SK-N-SH (cell line): ENCODE measurements around the gene GMPR. TPM values are rescaled to one million over a fixed set of nuclear protein-coding genes. Genes with fewer than 3 reads are reported as not detected.

Experiments used
- CTCF ChIA-PET: fragments of 300-600, 350-600 bp; formaldehyde crosslinking; extraction: SDS; loops from one replicate; lab custom pipeline; 2021; lab: Yijun Ruan, JAX
- POLR2A ChIA-PET: fragments of 350-600 bp; sonication (Branson Sonifier 250); formaldehyde crosslinking; extraction: SDS; loops from one replicate; lab custom pipeline; 2020; ENCODE audit warnings: antibody characterized with exemption, inconsistent platforms; lab: Yijun Ruan, JAX
- DNase-seq: peaks from one replicate; pipeline ENCODE4 v3.0.0; 2012
- H2AFZ ChIP-seq: fragments of 200-600 bp; sonication (generic); 2 replicates; pipeline ENCODE4 v1.8.1; 2016; ENCODE audit warnings: antibody characterized with exemption, mild to moderate bottlenecking, low read depth
- H3F3A ChIP-seq: fragments of 200-600 bp; sonication (generic); replicated peaks from 2 replicates; pipeline ENCODE3; 2016; ENCODE audit warnings: antibody characterized with exemption, mild to moderate bottlenecking; ENCODE audit not compliant: insufficient read depth
- H3K27ac ChIP-seq, 2 experiments: fragments of 200-500 bp in 1 of 2; fragments of 200-600 bp in 1 of 2; sonication (Bioruptor generic) in 1 of 2; sonication (generic), shearing (Covaris generic) in 1 of 2; 2 replicates each; pipeline versions ENCODE4 v1.5.1 to v1.6.1; 2014 to 2016; ENCODE audit warnings: low read depth in 2 of 2, inconsistent platforms in 1 of 2, low read length in 1 of 2, mild to moderate bottlenecking in 1 of 2, mixed read lengths in 1 of 2
- H3K27me3 ChIP-seq: fragments of 200-600 bp; sonication (generic), shearing (Covaris generic); 2 replicates; pipeline ENCODE4 v1.6.1; 2016; ENCODE audit warnings: mixed run types; ENCODE audit not compliant: insufficient read depth
- H3K36me3 ChIP-seq, 2 experiments: fragments of 200-500 bp in 1 of 2; fragments of 200-600 bp in 1 of 2; sonication (Bioruptor generic) in 1 of 2; sonication (generic) in 1 of 2; replicated peaks in 1 of 2; 2 replicates each; pipeline versions ENCODE3 to v1.5.1; 2014 to 2016; ENCODE audit warnings: low read length in 1 of 2, mild to moderate bottlenecking in 1 of 2; ENCODE audit not compliant: insufficient read depth in 2 of 2, control insufficient read depth in 1 of 2
- H3K4me1 ChIP-seq, 2 experiments: fragments of 200-500 bp in 1 of 2; fragments of 200-600 bp in 1 of 2; sonication (Bioruptor generic) in 1 of 2; sonication (generic), shearing (Covaris generic) in 1 of 2; 2 replicates each; pipeline versions ENCODE4 v1.5.1 to v1.6.1; 2014 to 2016; ENCODE audit warnings: low read depth in 1 of 2, low read length in 1 of 2, mixed run types in 1 of 2; ENCODE audit not compliant: insufficient read depth in 2 of 2, control insufficient read depth in 1 of 2
- H3K4me2 ChIP-seq: fragments of 200-600 bp; sonication (generic), shearing (Covaris generic); 2 replicates; pipeline ENCODE4 v1.6.1; 2017; ENCODE audit warnings: mixed run types
- H3K4me3 ChIP-seq, 2 experiments: fragments of 200-500 bp in 1 of 2; fragments of 200-600 bp in 1 of 2; sonication (Bioruptor generic) in 1 of 2; sonication (generic), shearing (Covaris generic) in 1 of 2; 2 replicates each; pipeline versions ENCODE4 v1.5.1 to v1.8.1; 2014 to 2016; ENCODE audit warnings: low read depth in 2 of 2, inconsistent platforms in 1 of 2, low read length in 1 of 2, mild to moderate bottlenecking in 1 of 2, mixed read lengths in 1 of 2, moderate library complexity in 1 of 2
- H3K79me2 ChIP-seq: fragments of 200-600 bp; sonication (generic); 2 replicates; pipeline ENCODE4 v1.8.1; 2017; ENCODE audit warnings: mild to moderate bottlenecking; ENCODE audit not compliant: insufficient read depth
- H3K9ac ChIP-seq: fragments of 200-600 bp; sonication (generic); 2 replicates; pipeline ENCODE4 v1.6.1; 2017; ENCODE audit warnings: mixed run types
- H3K9me2 ChIP-seq: fragments of 200-600 bp; sonication (generic); 2 replicates; pipeline ENCODE4 v1.6.1; 2017; ENCODE audit warnings: mixed run types
- H3K9me3 ChIP-seq: fragments of 200-600 bp; sonication (generic); 2 replicates; pipeline ENCODE4 v1.6.1; 2017; ENCODE audit warnings: mixed run types, mild to moderate bottlenecking, moderate library complexity
- H4K20me1 ChIP-seq: fragments of 200-600 bp; sonication (generic); 2 replicates; pipeline ENCODE4 v1.6.1; 2017; ENCODE audit warnings: mild to moderate bottlenecking, mixed run types; ENCODE audit not compliant: insufficient read depth
- ELF1 ChIP-seq: IDR thresholded peaks from 2 replicates; pipeline ENCODE4 v1.4.0; 2012
- EP300 ChIP-seq, 2 experiments: IDR thresholded peaks; 2 replicates each; pipeline versions ENCODE4 v1.4.0 to v1.6.1; 2012; ENCODE audit warnings: borderline replicate concordance in 1 of 2, low read depth in 1 of 2, low read length in 1 of 2
- EZH2phosphoT487 ChIP-seq: fragments of 200-600 bp; sonication (generic); IDR thresholded peaks from 2 replicates; pipeline ENCODE4 v1.6.1; 2017; ENCODE audit warnings: low read depth, mixed run types, mild to moderate bottlenecking, antibody characterized with exemption, moderate library complexity, borderline replicate concordance
- FOXM1 ChIP-seq: IDR thresholded peaks from 2 replicates; pipeline ENCODE4 v1.4.0; 2012; ENCODE audit warnings: low read depth, mild to moderate bottlenecking
- GABPA ChIP-seq: IDR thresholded peaks from 2 replicates; pipeline ENCODE4 v1.4.0; 2012; ENCODE audit warnings: low read depth, mild to moderate bottlenecking
- GATA2 ChIP-seq: sonication (generic); formaldehyde crosslinking; IDR thresholded peaks from 2 replicates; pipeline ENCODE4 v1.5.0; 2020; ENCODE audit warnings: mild to moderate bottlenecking, missing genetic modification reagents
- JUND ChIP-seq: IDR thresholded peaks from 2 replicates; pipeline ENCODE4 v1.4.0; 2012
- MEF2A ChIP-seq: IDR thresholded peaks from 2 replicates; pipeline ENCODE4 v1.4.0; 2012; ENCODE audit warnings: low read depth, borderline replicate concordance
- MXI1 ChIP-seq: IDR thresholded peaks from 2 replicates; pipeline ENCODE4 v1.6.1; 2012; ENCODE audit warnings: mild to moderate bottlenecking, low read depth, low read length, improper control_type of control experiment
- NRF1 ChIP-seq: IDR thresholded peaks from 2 replicates; pipeline ENCODE4 v1.6.1; 2012; ENCODE audit warnings: low read depth, mild to moderate bottlenecking, low read length
- POLR2AphosphoS5 ChIP-seq: IDR thresholded peaks from 2 replicates; pipeline ENCODE4 v1.6.1; 2012; ENCODE audit warnings: low read depth, low read length
- RAD21 ChIP-seq: IDR thresholded peaks from 2 replicates; pipeline ENCODE4 v1.6.1; 2012; ENCODE audit warnings: mild to moderate bottlenecking, low read length
- RFX5 ChIP-seq: IDR thresholded peaks from 2 replicates; pipeline ENCODE4 v1.6.1; 2012; ENCODE audit warnings: mild to moderate bottlenecking, improper control_type of control experiment, low read length
- SIN3A ChIP-seq: IDR thresholded peaks from 2 replicates; pipeline ENCODE4 v1.6.1; 2012; ENCODE audit warnings: low read depth, mild to moderate bottlenecking, low read length, moderate library complexity, borderline replicate concordance
- TCF12 ChIP-seq: IDR thresholded peaks from 2 replicates; pipeline ENCODE4 v1.4.0; 2012
- YY1 ChIP-seq: IDR thresholded peaks from 2 replicates; pipeline ENCODE4 v1.4.0; 2012; ENCODE audit warnings: low read depth, mild to moderate bottlenecking
- WGBS: methylation state at CpG from one replicate; pipeline ENCODE4 v1.1.6; 2017; ENCODE audit warnings: low lambda C conversion rate; 5-methylcytosine and 5-hydroxymethylcytosine counted together
- polyA plus RNA-seq, 3 experiments: library from polyadenylated mRNA; depleted of rRNA; stranded (reverse); fragments of >200 nt; gene quantifications; 2 replicates each; pipeline ENCODE4 v1.2.3, GENCODE V29; 2012
- TF ChIP-seq, protein P1 (sequence below): fragments of 150-350 bp; IDR thresholded peaks from 2 replicates; pipeline ENCODE4 v1.6.1; 2017; ENCODE audit warnings: antibody characterized with exemption, low read length, low read depth, borderline replicate concordance
- TF ChIP-seq, protein P2 (sequence below): fragments of 150-350 bp; IDR thresholded peaks from 2 replicates; pipeline ENCODE4 v1.6.1; 2016; ENCODE audit warnings: mild to moderate bottlenecking, low read depth, low read length
- TF ChIP-seq, protein P3 (sequence below): IDR thresholded peaks from 2 replicates; pipeline ENCODE4 v1.4.0; 2012; ENCODE audit warnings: low read depth, borderline replicate concordance

GMPR gene
- polyA plus RNA-seq, 1 of the 3 experiments (the other 2 are of a cell fraction), result 21.0 TPM

DNA sequence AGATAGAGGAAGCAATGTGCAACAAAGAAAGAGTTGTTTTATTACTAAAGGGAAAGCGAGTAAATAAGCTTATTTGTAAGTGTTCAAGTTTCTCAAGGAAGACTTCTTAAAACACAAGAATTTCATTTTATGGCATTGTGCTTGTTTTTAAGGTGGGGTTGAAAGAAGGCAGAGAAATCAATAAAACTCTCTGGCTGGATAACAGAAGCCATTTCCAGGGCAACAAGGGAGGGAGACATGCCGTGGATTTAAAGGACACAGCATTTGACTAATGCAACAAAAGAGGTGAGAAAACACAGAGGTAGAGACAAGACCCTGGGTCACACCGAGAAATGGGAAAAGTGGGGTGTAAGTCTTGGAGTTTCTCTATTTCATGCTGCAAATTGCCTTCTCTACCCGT, 28.8 kb upstream of the GMPR start:
- Histone ChIP-seq H3K9me3 (no peaks in the 10 kb centered on the region), H2AFZ (no peak overlapping the region), H3F3A (peaks cover 3% of the 10 kb centered on the region), H3K27ac (no peak overlapping the region), H3K4me3 (no peak overlapping the region), H3K9me2 (no peaks in the 10 kb centered on the region), H3K4me1 (peaks cover 4 to 11% of the 10 kb centered on the region in 2 experiments; a peak in 3 of 4 replicates), H4K20me1 (no peaks in the 10 kb centered on the region), H3K27me3 (no peaks in the 10 kb centered on the region), H3K4me2 (no peak overlapping the region), H3K36me3 (no peaks in the 10 kb centered on the region), H3K79me2 (no peaks in the 10 kb centered on the region), H3K9ac (no peak overlapping the region)
- 68% methylated on average over 4 of the region's 4 CpGs for WGBS
- no peak for DNase-seq
- POLR2A ChIA-PET, result no interaction called here
- CTCF ChIA-PET, result interaction anchor here (1.4 to 19.3 kb wide), 3 partner anchors 24 to 518 kb away, joined by 3 to 226 read pairs (median 10); no protein-coding TSS in a partner anchor
- TF ChIP-seq FOXM1 (no peak), RFX5 (no peak), RAD21 (no peak), JUND (no peak), GABPA (no peak), MXI1 (no peak), TCF12 (no peak), SIN3A (no peak), NRF1 (no peak), YY1 (no peak), GATA2 (CRISPR knock-in tag) (no peak), EP300 (IDR thresholded peaks at IDR 0.05; ENCODE audit: borderline replicate concordance in 1 of 2, low read depth in 1 of 2, low read length in 1 of 2) (no peak), EZH2phosphoT487 (no peak)
- TF ChIP-seq, protein P1, sequence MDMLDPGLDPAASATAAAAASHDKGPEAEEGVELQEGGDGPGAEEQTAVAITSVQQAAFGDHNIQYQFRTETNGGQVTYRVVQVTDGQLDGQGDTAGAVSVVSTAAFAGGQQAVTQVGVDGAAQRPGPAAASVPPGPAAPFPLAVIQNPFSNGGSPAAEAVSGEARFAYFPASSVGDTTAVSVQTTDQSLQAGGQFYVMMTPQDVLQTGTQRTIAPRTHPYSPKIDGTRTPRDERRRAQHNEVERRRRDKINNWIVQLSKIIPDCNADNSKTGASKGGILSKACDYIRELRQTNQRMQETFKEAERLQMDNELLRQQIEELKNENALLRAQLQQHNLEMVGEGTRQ, result no peak
- TF ChIP-seq, protein P2, sequence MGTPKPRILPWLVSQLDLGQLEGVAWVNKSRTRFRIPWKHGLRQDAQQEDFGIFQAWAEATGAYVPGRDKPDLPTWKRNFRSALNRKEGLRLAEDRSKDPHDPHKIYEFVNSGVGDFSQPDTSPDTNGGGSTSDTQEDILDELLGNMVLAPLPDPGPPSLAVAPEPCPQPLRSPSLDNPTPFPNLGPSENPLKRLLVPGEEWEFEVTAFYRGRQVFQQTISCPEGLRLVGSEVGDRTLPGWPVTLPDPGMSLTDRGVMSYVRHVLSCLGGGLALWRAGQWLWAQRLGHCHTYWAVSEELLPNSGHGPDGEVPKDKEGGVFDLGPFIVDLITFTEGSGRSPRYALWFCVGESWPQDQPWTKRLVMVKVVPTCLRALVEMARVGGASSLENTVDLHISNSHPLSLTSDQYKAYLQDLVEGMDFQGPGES, result no peak
- TF ChIP-seq, protein P3, sequence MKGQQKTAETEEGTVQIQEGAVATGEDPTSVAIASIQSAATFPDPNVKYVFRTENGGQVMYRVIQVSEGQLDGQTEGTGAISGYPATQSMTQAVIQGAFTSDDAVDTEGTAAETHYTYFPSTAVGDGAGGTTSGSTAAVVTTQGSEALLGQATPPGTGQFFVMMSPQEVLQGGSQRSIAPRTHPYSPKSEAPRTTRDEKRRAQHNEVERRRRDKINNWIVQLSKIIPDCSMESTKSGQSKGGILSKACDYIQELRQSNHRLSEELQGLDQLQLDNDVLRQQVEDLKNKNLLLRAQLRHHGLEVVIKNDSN, result no peak

DNA sequence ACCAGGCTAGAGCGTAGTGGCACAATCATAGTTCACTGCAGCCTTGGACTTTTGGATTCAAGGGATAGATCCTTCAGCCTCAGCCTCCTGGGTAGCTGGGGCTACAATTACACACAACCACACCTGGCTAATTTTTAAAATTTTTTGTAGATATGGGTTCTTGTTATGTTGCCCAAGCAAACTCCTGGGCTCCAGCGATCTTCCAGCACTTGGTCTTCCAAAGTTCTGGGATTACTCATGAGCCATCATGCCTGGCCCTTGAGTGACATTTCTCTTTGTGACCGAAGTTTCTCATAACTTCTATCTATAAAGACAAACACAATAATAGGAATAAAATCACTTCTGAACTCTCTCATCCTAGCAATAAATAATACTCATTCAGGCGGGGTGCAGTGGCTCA, 26.1 kb upstream of the GMPR start:
- CTCF ChIA-PET, result interaction anchor here (1.7 kb wide), 1 partner anchor 521 kb away, joined by 4 read pairs; no protein-coding TSS in a partner anchor

More for the DNA sequence above, 26.1 kb upstream of the GMPR start:
- Histone ChIP-seq H4K20me1 (no peaks in the 10 kb centered on the region), H3K9ac (no peak overlapping the region), H3K4me3 (no peak overlapping the region), H3K36me3 (no peaks in the 10 kb centered on the region), H3K9me3 (no peaks in the 10 kb centered on the region)
- TF ChIP-seq MEF2A, result no peak
- no peak for TF ChIP-seq NRF1
- no peak for TF ChIP-seq ELF1
- TF ChIP-seq TCF12, result no peak
- TF ChIP-seq POLR2AphosphoS5, result no peak
- no peak for TF ChIP-seq MXI1
- TF ChIP-seq, all 33 proteins: peak for 0
- no peak for DNase-seq
- no peak overlapping the region for H3K27ac ChIP-seq
- peaks cover 0 to 3% of the 10 kb centered on the region in 2 experiments; a peak in 2 of 4 replicates for H3K4me1 ChIP-seq
- H3F3A ChIP-seq, result peaks cover 7% of the 10 kb centered on the region
- no peaks in the 10 kb centered on the region for H3K79me2 ChIP-seq
- H2AFZ ChIP-seq, result no peak overlapping the region
- H3K4me2 ChIP-seq, result no peak overlapping the region
- POLR2A ChIA-PET, result no interaction called here
- no peaks in the 10 kb centered on the region for H3K9me2 ChIP-seq
- H3K27me3 ChIP-seq, result no peaks in the 10 kb centered on the region
- 84% methylated on average over 4 of the region's 4 CpGs for WGBS
